GM12878 (cell line): Measurements from ENCODE around the gene USP5. TPM values are rescaled to one million over a fixed set of nuclear protein-coding genes. Genes with fewer than 3 reads are reported as not detected.

Experiments used
- ATAC-seq: fragments of 200-7000 bp; cut with Tn5 transposase; 3 replicates; pipeline ENCODE4 v1.9.1; 2020; ENCODE audit warnings: mild to moderate bottlenecking, moderate library complexity
- BruUV-seq: library from RNA; stranded (reverse); fragments of 400-500 nt; replicated peaks from 2 replicates; lab custom pipeline; 2021; lab: Mats Ljungman, UMichigan
- CTCF ChIA-PET: fragments of 300-600 bp; sonication (Branson Sonifier 250); formaldehyde crosslinking; extraction: SDS; loops from one replicate; lab custom pipeline; 2021; ENCODE audit warnings: inconsistent platforms; lab: Yijun Ruan, JAX
- POLR2A ChIA-PET: fragments of 350-600 bp; formaldehyde crosslinking; extraction: SDS; loops from one replicate; lab custom pipeline; 2021; ENCODE audit warnings: inconsistent platforms; lab: Charles Lee
- RAD21 ChIA-PET: fragments of 300-600 bp; sonication (Branson Sonifier 250); formaldehyde crosslinking; loops from one replicate; lab custom pipeline; 2023; ENCODE audit warnings: antibody characterized with exemption; ENCODE audit not compliant: unreplicated experiment; lab: Charles Lee
- SMC1A ChIA-PET: fragments of 300-600 bp; sonication (Branson Sonifier 250); formaldehyde crosslinking; loops from one replicate; lab custom pipeline; 2023; ENCODE audit not compliant: unreplicated experiment, uncharacterized antibody; lab: Charles Lee
- DNase-seq: peaks from one replicate; pipeline ENCODE4 v3.0.0-alpha.2; 2011; ENCODE audit warnings: low read depth, low spot score
- FAIRE-seq: peaks from 3 replicates; lab custom pipeline; 2011; peaks lifted over from hg19 to GRCh38; lab: Jason Lieb, UNC
- H2AFZ ChIP-seq: 2 replicates; pipeline ENCODE4 v1.6.0; 2011; ENCODE audit warnings: low read depth, low read length, control low read depth; ENCODE audit not compliant: control insufficient read depth
- H3K27ac ChIP-seq: 2 replicates; pipeline ENCODE4 v1.5.1; 2011; ENCODE audit warnings: control low read depth; ENCODE audit not compliant: control insufficient read depth, insufficient read depth
- H3K27me3 ChIP-seq, 2 experiments: replicated peaks in 1 of 2; 2 replicates each; pipeline versions ENCODE4 v1.6.0 to v1.6.1; 2011; ENCODE audit warnings: low read length in 1 of 2; ENCODE audit not compliant: control insufficient read depth in 2 of 2, insufficient read depth in 2 of 2
- H3K36me3 ChIP-seq, 2 experiments: 2 replicates each; pipeline ENCODE4 v1.5.1; 2011; ENCODE audit warnings: low read length in 1 of 2; ENCODE audit not compliant: control insufficient read depth in 2 of 2, insufficient read depth in 2 of 2
- H3K4me1 ChIP-seq: 2 replicates; pipeline ENCODE4 v1.6.1; 2011; ENCODE audit warnings: mild to moderate bottlenecking, low read length, moderate library complexity, mixed read lengths; ENCODE audit not compliant: control insufficient read depth, insufficient read depth
- H3K4me2 ChIP-seq: 2 replicates; pipeline ENCODE4 v1.6.0; 2011; ENCODE audit warnings: control low read depth; ENCODE audit not compliant: control insufficient read depth, insufficient read depth
- H3K4me3 ChIP-seq: fragments of 200-600 bp; sonication (generic); 2 replicates; pipeline ENCODE4 v1.5.1; 2016
- H3K79me2 ChIP-seq: 2 replicates; pipeline ENCODE4 v1.6.0; 2011; ENCODE audit warnings: low read length; ENCODE audit not compliant: control insufficient read depth, insufficient read depth
- H3K9ac ChIP-seq: 2 replicates; pipeline ENCODE4 v1.8.0; 2011; ENCODE audit warnings: low read length, control low read depth, mixed read lengths; ENCODE audit not compliant: control insufficient read depth, insufficient read depth
- H3K9me3 ChIP-seq: replicated peaks from 3 replicates; pipeline ENCODE4 v1.5.1; 2011; ENCODE audit warnings: mild to moderate bottlenecking, low read length; ENCODE audit not compliant: control insufficient read depth, insufficient read depth
- H4K20me1 ChIP-seq: 2 replicates; pipeline ENCODE4 v1.6.0; 2011; ENCODE audit not compliant: control insufficient read depth, insufficient read depth
- ATF2 ChIP-seq: IDR thresholded peaks from 2 replicates; pipeline ENCODE4 v1.6.1; 2012; ENCODE audit warnings: low read length, inconsistent platforms
- BACH1 ChIP-seq: fragments of 450-650 bp; IDR thresholded peaks from 2 replicates; pipeline ENCODE4 v1.6.1; 2017; ENCODE audit warnings: mild to moderate bottlenecking, borderline replicate concordance
- CBX3 ChIP-seq: fragments of 200-600 bp; sonication (generic); IDR thresholded peaks from 2 replicates; pipeline ENCODE4 v1.6.1; 2016; ENCODE audit warnings: low read depth, borderline replicate concordance
- CHD1 ChIP-seq: IDR thresholded peaks from 2 replicates; pipeline ENCODE4 v1.6.1; 2012; ENCODE audit warnings: low read depth, low read length, improper control_type of control experiment
- CTCF ChIP-seq, 3 experiments: IDR thresholded peaks in 2 of 3; conservative IDR thresholded peaks in 1 of 3; 2 replicates each; pipeline ENCODE4 v1.5.1; 2011; ENCODE audit warnings: low read depth in 3 of 3, low read length in 3 of 3, mild to moderate bottlenecking in 3 of 3, control low read depth in 2 of 3, moderate library complexity in 2 of 3, inconsistent platforms in 1 of 3, mixed read lengths in 1 of 3; ENCODE audit not compliant: control insufficient read depth in 2 of 3, insufficient read depth in 1 of 3; ENCODE audit errors: extremely low read depth in 1 of 3
- E2F8 ChIP-seq: fragments of 450-650 bp; IDR thresholded peaks from 2 replicates; pipeline ENCODE4 v1.6.1; 2018; ENCODE audit warnings: mild to moderate bottlenecking, low read depth, moderate library complexity; ENCODE audit not compliant: partially characterized antibody
- HDAC6 ChIP-seq: fragments of 200-600 bp; sonication (generic); IDR thresholded peaks from one replicate; pipeline ENCODE4 v1.8.0; 2017; ENCODE audit warnings: antibody characterized with exemption; ENCODE audit not compliant: unreplicated experiment
- KLF5 ChIP-seq: fragments of 450-650 bp; IDR thresholded peaks from 2 replicates; pipeline ENCODE4 v1.6.1; 2014; ENCODE audit warnings: mild to moderate bottlenecking; ENCODE audit not compliant: partially characterized antibody
- MEF2A ChIP-seq: IDR thresholded peaks from 2 replicates; pipeline ENCODE4 v1.6.1; 2011; ENCODE audit warnings: low read depth, mild to moderate bottlenecking, low read length, moderate library complexity; ENCODE audit not compliant: insufficient read depth
- MLLT1 ChIP-seq: fragments of 450-650 bp; IDR thresholded peaks from 2 replicates; pipeline ENCODE4 v1.6.1; 2016; ENCODE audit warnings: mild to moderate bottlenecking
- NR2C1 ChIP-seq: fragments of 450-650 bp; IDR thresholded peaks from 2 replicates; pipeline ENCODE4 v1.6.1; 2017; ENCODE audit warnings: antibody characterized with exemption, mild to moderate bottlenecking, moderate library complexity
- RELA ChIP-seq: fragments of 450-650 bp; IDR thresholded peaks from 2 replicates; pipeline ENCODE4 v1.8.0; 2014; ENCODE audit warnings: borderline replicate concordance; ENCODE audit not compliant: partially characterized antibody
- SMARCA5 ChIP-seq: fragments of 450-650 bp; IDR thresholded peaks from 2 replicates; pipeline ENCODE4 v1.6.1; 2017; ENCODE audit warnings: mild to moderate bottlenecking
- SREBF1 ChIP-seq: IDR thresholded peaks from 2 replicates; pipeline ENCODE4 v1.6.1; 2012; ENCODE audit warnings: mild to moderate bottlenecking, low read length
- YBX1 ChIP-seq: fragments of 450-650 bp; IDR thresholded peaks from 2 replicates; pipeline ENCODE4 v1.6.1; 2016; ENCODE audit warnings: antibody characterized with exemption
- ZNF274 ChIP-seq: IDR thresholded peaks from one replicate; pipeline ENCODE4 v1.8.0; 2011; ENCODE audit not compliant: insufficient read length, insufficient read depth
- ZNF622 ChIP-seq: fragments of 450-650 bp; IDR thresholded peaks from 2 replicates; pipeline ENCODE4 v1.6.1; 2017; ENCODE audit warnings: mild to moderate bottlenecking, inconsistent platforms
- WGBS: methylation state at CpG from one replicate; pipeline ENCODE4 v1.1.6; 2016; ENCODE audit warnings: low lambda C conversion rate; ENCODE audit not compliant: insufficient replicate concordance, insufficient coverage; ENCODE audit errors: missing lambda C conversion rate; 5-methylcytosine and 5-hydroxymethylcytosine counted together
- in situ Hi-C: fragments of 300-500 bp; cut with MboI; formaldehyde crosslinking; loops from 9 replicates; pipeline ENCODE4 v1.14.3; 2018; ENCODE audit warnings: mixed read lengths
- intact Hi-C: fragments of 100-400 bp; cut with micrococcal nuclease; formaldehyde crosslinking; loops from one replicate; pipeline ENCODE4 v1.14.2; 2022; ENCODE audit not compliant: unreplicated experiment
- polyA plus RNA-seq, 11 experiments: library from polyadenylated mRNA; depleted of rRNA in 4 of 11; unstranded in 6 of 11; stranded (reverse) in 5 of 11; fragments of >200 nt; fragmentation: Nextera tagmentation in 4 of 11; fragmentation: Illumina TruSeq in 1 of 11; extraction: Ambion mirVana in 4 of 11; extraction: Trizol in 1 of 11; gene quantifications; 1 replicate in 1 of 11; 2 replicates in 10 of 11; pipeline versions ENCODE4 v1.2.1 to v1.2.3, GENCODE V29; 2011 to 2016; ENCODE audit warnings: inconsistent platforms in 2 of 11, missing spikeins in 2 of 11, low read depth in 1 of 11
- total RNA-seq, 4 experiments: library from RNA; depleted of rRNA in 3 of 4; stranded (reverse); fragments of >200 nt in 3 of 4; fragmentation: Illumina TruSeq in 1 of 4; extraction: Trizol in 1 of 4; gene quantifications; 2 replicates each; pipeline versions ENCODE4 v1.2.1 to v1.2.3, GENCODE V29; 2013 to 2021

USP5 gene
- total and polyA plus RNA-seq, 10 of the 15 experiments (the other 5 are each of a cell fraction or from before 2014, with no cell fraction given), result 2.5 to 124 (median 74.6) TPM

- no peak overlapping the region for H3K4me2 ChIP-seq
- FAIRE-seq, result no peak
- H2AFZ ChIP-seq, result no peak overlapping the region
- no TSS peak for BruUV-seq
- DNase-seq, result no peak
- ChIA-PET POLR2A (interaction anchor here (1.4 kb wide), 1 partner anchor 15 kb away, joined by 3 read pairs; the partner anchor contains the start of gene SPSB2), RAD21 (no interaction called here), CTCF (interaction anchor here (1.8 kb wide), 1 partner anchor 16 kb away, joined by 8 read pairs; the partner anchor contains the start of gene SPSB2), SMC1A (no interaction called here)
- no peaks in the 10 kb centered on the region for H4K20me1 ChIP-seq
- H3K4me3 ChIP-seq, result no peak overlapping the region
- no peak for ATAC-seq
- H3K4me1 ChIP-seq, result peaks cover 12% of the 10 kb centered on the region
- H3K27me3 ChIP-seq, result no peaks in the 10 kb centered on the region
- H3K36me3 ChIP-seq, result peaks cover 0 to 6% of the 10 kb centered on the region in 2 experiments; a peak in 3 of 4 replicates
- no peak overlapping the region for H3K27ac ChIP-seq
- 70% methylated on average over 2 of the region's 2 CpGs for WGBS
- intact Hi-C loops, result no loop called here
- no peaks in the 10 kb centered on the region for H3K79me2 ChIP-seq
- no peak overlapping the region for H3K9ac ChIP-seq
- in situ Hi-C loops, result no loop called here
- no peaks in the 10 kb centered on the region for H3K9me3 ChIP-seq
- TF ChIP-seq SMARCA5 (no peak), MLLT1 (no peak), E2F8 (no peak), NR2C1 (no peak), SREBF1 (no peak), ZNF274 (no peak), CHD1 (no peak), CTCF (IDR thresholded peaks at IDR 0.05 in 2 of 3, conservative IDR thresholded peaks at IDR 0.05 in 1 of 3; ENCODE audit: control insufficient read depth in 2 of 3, extremely low read depth in 1 of 3, insufficient read depth in 1 of 3, low read depth in 3 of 3, low read length in 3 of 3) (no peak), ZNF622 (no peak), RELA (no peak), BACH1 (no peak), HDAC6 (no peak), CBX3 (no peak), ATF2 (no peak), MEF2A (no peak), KLF5 (no peak), YBX1 (no peak)
Observed at GRCh38 chr12:6888360-6888759, 36.4 kb downstream of the USP5 start.
